ENCODE measurements around the gene CDC37.
"Not testable (repeated sequence)": the region's sequence is repeated elsewhere in the genome, so short reads cannot be mapped to it uniquely, and the experiment has no call there.

DNA sequence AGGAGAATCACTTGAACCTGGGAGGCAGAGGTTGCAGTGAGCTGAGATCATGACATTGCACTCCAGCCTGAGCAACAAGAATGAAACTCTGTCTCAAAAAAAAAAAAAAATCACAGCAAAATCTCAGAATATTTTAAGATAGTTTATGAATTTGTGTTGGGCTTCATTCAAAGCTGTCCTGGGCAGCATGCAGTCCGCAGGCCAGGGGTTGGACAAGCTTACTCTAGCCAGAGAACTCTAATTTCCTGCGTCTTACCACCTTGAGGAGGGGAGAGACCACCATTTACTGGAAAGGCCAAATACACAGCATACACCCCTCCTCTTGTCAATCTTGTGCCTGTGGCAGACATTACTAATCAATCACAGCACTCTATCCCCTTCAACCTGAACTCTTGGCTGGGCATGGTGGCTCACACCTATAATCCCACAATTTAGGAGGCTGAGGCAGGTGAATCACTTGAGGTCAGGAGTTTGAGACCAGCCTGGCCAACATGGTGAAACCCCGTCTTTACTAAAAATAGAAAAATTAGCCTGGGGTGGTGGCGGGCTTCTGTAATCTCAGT is 36.3 kb downstream of the CDC37 start:
- TF ChIP-seq EP300, POLR2A, POLR2AphosphoS5 (IDR thresholded peaks at IDR 0.05): not testable (repeated sequence)
- TF ChIP-seq, protein P1, sequence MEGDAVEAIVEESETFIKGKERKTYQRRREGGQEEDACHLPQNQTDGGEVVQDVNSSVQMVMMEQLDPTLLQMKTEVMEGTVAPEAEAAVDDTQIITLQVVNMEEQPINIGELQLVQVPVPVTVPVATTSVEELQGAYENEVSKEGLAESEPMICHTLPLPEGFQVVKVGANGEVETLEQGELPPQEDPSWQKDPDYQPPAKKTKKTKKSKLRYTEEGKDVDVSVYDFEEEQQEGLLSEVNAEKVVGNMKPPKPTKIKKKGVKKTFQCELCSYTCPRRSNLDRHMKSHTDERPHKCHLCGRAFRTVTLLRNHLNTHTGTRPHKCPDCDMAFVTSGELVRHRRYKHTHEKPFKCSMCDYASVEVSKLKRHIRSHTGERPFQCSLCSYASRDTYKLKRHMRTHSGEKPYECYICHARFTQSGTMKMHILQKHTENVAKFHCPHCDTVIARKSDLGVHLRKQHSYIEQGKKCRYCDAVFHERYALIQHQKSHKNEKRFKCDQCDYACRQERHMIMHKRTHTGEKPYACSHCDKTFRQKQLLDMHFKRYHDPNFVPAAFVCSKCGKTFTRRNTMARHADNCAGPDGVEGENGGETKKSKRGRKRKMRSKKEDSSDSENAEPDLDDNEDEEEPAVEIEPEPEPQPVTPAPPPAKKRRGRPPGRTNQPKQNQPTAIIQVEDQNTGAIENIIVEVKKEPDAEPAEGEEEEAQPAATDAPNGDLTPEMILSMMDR (IDR thresholded peaks at IDR 0.05): not testable (repeated sequence)
